Right lung (tissue), 5 donors: ENCODE measurements around the gene LHX3. TPM values are rescaled to one million over a fixed set of nuclear protein-coding genes. Genes with fewer than 3 reads are reported as not detected.

Source experiments
- DNase-seq, 2 donors: peaks; one replicate each; pipeline ENCODE4 v3.0.0-alpha.2; 2013
- polyA plus RNA-seq, 5 donors: library from polyadenylated mRNA; unstranded; fragments of 120-200 nt; gene quantifications; one replicate each; pipeline versions ENCODE4 v1.2.1 to v1.2.3, GENCODE V29; 2013; ENCODE audit warnings: inconsistent platforms in 1 of 5, low replicate concordance in 1 of 5; ENCODE audit not compliant: insufficient read length in 5 of 5, insufficient read depth in 1 of 5

The LHX3 gene
- polyA plus RNA-seq, 5 donors: not detected

DNA sequence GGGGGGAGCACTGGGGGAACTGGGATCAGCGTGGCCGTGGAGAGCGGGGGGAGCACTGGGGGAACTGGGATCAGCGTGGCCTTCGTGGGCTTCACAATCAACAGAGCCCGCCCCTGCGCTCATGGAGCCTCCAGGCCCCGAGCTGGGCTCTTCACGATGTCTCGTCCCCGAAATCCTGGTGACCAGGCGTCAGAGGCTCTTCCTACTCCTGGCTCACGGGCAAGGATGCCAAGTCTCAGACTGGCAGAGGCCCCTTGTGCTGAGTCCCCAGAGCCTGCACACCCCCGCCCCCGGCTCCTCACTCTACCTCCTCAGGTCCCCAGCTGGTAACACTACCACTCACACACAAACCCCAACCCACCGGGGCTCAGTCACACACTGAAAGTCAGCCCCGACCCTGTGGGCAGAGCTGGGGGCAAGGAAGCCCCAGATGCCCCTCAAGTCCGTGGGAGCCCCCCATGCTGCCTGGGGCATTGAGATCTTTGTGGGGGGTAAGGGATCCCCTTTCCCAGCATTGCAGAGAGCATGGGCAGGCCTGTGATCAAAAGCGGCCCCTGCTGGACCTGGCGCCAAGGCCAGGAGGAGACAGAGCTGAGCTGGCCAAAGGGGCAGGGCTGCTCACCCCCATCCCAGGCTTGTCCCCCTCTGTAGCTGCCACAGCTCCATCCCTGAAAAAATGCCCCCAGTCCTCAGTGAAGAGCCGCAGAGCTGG lies 26.7 kb downstream of the LHX3 start:
- DNase-seq: no peak

- no peak for DNase-seq
These were observed 27.7 kb downstream of the LHX3 start for GRCh38 chr9:136177224-136177623.

- DNase-seq: peak; percentile 23 to 32
These were observed 29.2 kb downstream of the LHX3 start for GRCh38 chr9:136175616-136176197.

DNA sequence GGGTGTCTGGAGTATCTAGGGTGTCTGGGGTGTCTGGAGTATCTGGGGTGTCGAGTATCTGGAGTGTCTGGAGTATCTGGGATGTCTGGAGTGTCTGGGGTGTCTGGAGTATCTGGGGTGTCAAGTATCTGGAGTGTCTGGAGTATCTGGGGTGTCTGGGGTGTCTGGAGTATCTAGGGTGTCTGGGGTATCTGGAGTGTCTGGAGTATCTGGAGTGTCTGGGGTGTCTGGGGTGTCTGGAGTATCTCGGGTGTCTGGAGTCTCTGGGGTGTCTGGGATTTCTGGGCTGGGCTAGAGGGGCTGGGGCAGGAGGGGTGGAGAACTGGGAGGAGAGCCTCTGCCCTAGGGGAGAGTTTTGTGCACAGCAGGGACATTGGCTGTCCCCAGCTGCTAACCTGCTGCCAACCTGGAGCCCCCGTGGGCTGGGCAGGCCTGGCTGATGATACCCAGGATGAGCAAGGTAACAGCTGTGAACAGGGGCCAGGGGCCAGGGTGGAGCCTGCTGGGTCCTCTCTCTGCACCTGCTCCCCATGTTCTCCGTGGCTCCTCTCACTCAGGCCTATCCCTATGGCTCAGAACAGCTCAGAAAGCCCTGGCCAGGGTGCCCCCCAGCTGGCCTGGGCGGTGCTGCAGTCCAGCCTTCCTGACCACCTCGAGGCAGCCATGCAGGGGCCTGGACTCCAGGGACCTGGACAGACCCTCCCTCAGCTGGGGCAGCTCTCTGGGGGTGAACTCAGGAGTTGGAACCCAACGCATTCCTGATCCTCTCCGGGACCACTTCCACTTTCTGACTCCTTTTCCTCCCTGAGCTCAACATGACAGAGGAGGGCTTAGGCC lies 29.9 kb downstream of the LHX3 start:
- no peak for DNase-seq

GRCh38 chr9:136173648-136174290 lies 31.2 kb downstream of the LHX3 start:
- DNase-seq: no peak

- no peak for DNase-seq
These were observed 32.4 kb downstream of the LHX3 start for GRCh38 chr9:136172412-136173079.

DNA sequence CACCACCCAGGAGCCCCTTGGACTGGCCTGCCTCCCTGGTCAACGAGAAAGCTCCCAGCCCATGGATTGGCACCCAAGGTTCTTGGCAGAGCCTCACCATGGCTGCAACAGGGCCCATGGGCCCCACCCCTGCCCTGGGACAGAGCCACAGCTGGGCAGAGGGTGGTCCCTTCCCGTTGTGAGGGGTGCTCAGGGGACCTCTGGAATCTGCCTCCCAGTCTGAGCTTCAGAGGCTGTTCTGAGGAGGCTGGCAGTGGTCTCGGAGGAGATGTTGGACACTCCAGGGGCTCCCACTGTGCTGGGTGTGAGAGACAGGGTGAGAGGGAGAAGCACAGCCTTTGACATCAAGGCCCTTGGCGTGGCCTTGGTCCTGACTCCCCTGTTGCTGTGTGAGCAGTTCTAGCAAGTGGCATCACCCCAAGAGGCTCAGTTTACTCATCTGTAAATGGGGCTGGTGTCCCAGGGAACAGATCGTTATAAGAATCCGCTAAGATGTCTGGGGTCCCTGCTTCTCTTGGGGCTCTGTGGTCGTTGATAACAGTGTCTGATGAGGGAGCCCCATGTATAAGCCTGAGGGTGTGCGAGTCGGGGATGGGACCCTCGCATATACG lies 33.0 kb downstream of the LHX3 start:
- DNase-seq: no peak

DNA sequence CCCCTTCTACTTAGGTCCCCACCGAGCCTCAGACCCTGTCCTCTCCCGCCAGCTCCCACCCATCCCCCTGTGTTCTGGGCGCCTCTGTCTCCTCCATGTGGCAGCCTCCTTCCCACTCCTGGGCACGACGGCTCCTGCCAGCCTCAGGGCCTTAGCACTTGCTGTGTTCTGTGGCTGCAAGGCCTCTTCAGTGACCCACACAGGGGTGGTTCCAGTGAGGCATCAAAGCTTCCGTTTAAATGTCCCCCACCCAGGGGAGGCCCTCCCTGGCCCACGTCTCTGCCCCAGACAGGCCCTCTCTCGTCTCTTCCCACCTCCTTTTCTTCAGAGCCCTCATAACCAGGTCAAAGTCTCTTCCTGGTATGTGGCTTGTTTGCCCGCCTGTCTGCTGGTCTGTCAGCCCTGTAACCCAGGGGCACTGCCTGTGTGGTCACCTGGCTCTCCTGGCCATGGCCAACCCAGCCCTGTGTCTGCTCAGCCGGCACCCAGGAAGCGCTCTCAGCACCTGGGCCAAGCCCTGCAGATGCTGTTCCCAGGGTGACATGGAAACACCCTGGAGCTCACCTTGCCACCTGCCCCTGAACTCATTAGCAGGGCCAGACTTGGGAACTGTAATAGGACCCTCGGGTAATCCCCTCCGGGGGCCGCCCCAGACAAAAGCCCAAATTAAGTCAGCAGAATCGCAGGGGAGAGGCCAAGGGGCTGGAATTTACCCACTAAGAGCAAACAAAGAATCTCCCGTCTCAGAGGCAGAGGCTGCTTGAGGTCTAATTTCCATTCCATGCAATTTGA lies 33.7 kb downstream of the LHX3 start:
- DNase-seq: no peak

DNA sequence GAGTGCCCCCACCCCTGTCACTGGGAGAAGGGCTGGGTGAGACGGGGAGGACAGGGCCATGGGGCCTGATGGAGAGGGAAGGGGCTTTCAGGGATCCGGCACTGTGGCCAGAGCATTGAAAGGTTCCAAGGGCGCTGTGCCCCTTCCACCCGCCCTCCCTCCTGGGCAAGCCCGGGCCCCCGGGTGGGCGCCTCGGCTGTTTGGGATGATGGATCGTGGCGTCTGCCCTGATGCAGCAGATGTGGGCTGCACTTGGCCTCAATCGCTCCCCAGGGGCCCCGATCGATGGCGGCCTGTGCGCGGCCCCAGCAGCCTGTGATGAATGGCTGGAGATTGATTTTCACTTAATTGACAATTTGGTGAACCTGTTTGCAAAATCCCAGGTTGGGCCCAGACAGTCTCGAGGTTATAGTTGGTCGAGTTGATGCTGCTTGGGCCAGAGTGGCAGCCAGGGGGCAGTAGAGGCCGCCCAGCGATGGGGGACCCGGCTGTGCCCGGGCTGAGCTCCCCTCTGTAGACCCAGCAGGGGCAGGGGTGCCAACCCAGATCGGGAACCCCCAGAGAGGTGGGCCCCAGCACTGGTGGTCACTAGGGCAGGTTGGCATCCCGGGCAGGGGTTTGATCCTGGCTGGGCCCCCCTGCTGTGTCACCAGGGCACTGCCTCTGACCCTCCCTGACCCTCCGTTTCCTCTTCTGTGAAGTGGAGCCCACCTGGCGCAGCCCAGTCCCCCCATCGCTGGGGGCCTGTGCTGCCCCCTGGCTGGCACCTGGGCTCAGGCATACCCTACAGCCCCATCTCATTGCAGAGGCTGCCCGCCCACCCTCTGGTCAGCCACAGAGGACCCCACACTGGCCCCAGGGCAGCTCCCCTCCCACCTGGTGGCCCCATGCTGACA lies 34.7 kb downstream of the LHX3 start:
- DNase-seq: no peak

DNA sequence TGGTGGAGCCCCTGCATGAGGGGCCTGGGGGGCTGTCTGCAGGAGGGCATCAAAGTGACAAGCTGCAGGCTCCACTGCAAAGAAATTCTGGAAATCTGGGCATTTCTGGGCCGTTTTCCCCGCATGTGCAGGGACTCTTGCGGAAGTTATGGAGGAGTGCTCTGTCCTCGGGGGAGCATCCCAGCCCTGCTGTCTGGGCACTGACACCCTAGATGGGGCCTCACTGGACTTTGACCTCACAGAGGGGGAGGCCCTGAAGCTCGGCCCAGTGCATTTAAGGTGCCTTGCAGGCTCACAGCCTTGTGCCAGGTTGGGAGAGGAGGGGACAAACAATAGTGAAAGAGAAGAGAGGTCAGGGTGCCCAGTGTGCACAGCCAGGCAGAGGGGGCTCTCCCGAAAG lies 35.4 kb downstream of the LHX3 start:
- DNase-seq: no peak

- DNase-seq: no peak
These were observed 41.6 kb downstream of the LHX3 start for GRCh38 chr9:136163248-136163850.

DNA sequence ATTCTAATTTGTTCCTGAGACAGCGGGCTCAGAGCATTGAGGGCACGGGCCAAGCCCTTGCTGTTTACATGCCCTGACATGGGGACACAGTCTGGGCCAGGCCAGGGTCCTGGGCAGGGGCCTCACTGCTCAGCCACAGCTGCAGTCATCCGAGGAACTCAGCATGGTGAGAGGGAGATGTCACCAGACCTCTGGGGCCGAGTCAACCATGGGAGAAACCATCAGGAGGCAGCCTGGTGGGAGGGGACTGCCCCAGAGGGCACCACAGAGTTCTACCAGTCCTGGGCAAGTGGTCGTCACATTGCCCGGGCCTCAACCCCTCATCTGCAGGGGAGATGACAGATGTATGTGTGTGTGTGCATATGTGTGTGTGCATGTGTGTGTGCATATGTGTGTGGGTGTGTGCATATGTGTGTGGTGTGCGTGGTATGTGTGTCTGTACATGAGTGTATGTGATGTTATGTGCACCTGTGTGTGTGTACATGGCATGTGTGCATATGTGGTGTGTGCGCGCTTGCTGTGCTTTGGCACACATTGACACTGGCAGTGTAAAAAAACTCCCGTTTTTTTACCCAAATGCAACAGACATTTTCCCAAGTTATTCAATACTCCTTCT lies 43.8 kb downstream of the LHX3 start:
- no peak for DNase-seq

GRCh38 chr9:136160381-136160841 lies 44.5 kb downstream of the LHX3 start:
- no peak for DNase-seq

- no peak for DNase-seq
These were observed 45.1 kb downstream of the LHX3 start for GRCh38 chr9:136159851-136160250.

DNA sequence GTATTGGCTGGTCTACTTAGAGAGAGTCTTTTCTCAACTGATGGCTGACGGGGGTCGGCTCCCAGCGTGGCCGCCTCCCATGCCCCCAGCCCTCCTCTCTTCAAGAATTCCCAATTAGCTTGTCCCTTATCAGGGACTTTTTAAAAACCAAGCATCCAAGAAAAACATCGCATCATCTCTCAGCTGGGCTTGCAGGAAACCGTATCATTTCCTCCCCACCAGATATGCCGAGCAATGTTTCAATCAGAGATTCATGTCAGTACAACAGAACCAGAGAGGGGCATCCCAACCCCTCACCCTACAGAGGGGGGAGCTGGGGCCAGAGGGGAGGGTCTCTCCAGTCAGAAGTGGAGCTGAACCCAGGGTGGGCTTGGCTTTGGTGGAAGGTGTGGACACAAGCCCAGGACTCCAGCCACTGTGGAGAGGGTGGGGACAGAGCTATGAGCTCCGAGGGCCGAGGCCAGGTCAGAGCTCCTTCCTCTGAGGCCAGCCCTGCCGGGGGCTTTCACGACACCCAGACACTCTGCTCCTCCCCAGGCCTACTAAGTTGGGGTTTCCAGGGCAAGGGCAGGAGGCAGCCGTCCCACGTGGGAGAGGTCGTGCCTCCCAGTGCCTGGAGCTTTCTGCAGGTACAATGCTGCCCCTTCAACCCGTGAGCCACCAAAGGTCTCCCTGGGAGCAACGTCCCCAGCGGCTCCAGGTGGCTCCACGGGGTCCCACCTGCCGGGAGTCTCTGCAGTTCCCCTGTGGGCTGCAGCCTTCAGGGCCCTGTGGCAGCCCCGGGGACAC lies 47.3 kb downstream of the LHX3 start:
- no peak for DNase-seq

DNA sequence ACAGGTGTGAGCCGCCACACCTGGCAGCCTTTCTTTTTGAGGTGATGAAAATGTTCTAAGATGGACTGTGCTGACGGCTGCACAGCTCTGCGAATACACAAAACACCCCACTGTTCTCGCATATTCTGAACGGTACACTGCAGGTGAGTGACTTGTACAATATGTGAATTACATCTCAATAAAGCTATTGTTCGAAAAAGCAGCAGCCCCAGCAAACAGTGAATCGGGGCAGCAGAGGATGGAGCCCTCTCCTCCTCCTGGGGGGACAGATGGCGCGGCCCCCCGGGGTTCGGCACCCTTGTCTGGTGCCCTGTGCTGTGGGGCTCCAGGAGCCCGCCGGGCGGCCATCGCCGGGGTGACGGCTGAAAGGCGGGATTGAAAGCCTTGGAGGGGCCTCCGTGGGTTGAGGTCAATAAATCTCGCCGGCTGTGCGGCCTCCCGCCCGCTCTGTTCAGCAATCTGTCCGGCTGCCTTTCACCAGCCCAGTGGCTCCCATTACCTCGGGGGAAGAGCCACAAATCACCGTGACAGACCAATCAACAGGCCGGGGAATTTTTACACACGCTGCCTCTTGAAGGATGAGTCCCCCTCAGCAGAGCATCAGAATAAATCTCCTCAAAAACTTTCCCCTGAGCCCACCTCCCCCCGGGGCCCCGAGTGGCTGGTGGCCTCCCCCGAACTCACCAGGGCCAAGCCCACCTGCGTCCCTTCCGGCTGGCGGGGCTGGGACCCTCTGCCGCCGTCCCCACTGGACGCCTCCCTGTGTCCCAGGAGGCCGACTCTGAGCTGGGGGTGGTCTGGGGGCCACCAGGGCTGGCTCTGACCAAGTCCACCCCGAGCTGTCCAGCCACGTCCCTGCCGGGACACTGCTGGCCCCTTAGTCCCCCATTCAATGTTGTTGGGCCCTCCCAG lies 48.5 kb downstream of the LHX3 start:
- no peak for DNase-seq
